Endodermal cell (in vitro differentiated cells): Measurements from ENCODE around the gene CD99. TPM values are rescaled to one million over a fixed set of nuclear protein-coding genes. Genes with fewer than 3 reads are reported as not detected.

Experiments used
- DNase-seq: peaks from one replicate; pipeline ENCODE4 v3.0.0-alpha.2; 2017
- H3K27ac ChIP-seq: 2 replicates; pipeline ENCODE4 v1.5.1; 2013; ENCODE audit warnings: mild to moderate bottlenecking, low read depth, low read length, moderate library complexity
- H3K27me3 ChIP-seq: 2 replicates; pipeline ENCODE4 v1.6.1; 2013; ENCODE audit warnings: mild to moderate bottlenecking, low read length, moderate library complexity; ENCODE audit not compliant: insufficient read depth, control insufficient read depth, poor library complexity, severe bottlenecking
- H3K36me3 ChIP-seq: 2 replicates; pipeline ENCODE4 v1.7.0; 2013; ENCODE audit warnings: mild to moderate bottlenecking, low read length, moderate library complexity; ENCODE audit not compliant: control insufficient read depth, insufficient read depth
- H3K4me1 ChIP-seq: one replicate; pipeline ENCODE4 v1.7.0; 2013; ENCODE audit warnings: low read length; ENCODE audit not compliant: control insufficient read depth, insufficient read depth
- H3K4me3 ChIP-seq: 2 replicates; pipeline ENCODE4 v1.5.1; 2013; ENCODE audit warnings: mild to moderate bottlenecking, low read length, moderate library complexity
- H3K9ac ChIP-seq: 2 replicates; pipeline ENCODE4 v1.6.1; 2013; ENCODE audit warnings: mild to moderate bottlenecking, low read length, moderate library complexity; ENCODE audit not compliant: poor library complexity, severe bottlenecking; ENCODE audit errors: extremely low read depth
- H3K9me3 ChIP-seq: 2 replicates; pipeline ENCODE4 v1.6.1; 2013; ENCODE audit warnings: mild to moderate bottlenecking, low read length, moderate library complexity; ENCODE audit not compliant: control insufficient read depth
- H3K27ac Mint-ChIP-seq: 2 replicates; pipeline ENCODE4 v1.8.0; 2020; ENCODE audit warnings: mixed read lengths
- H3K27me3 Mint-ChIP-seq: 2 replicates; pipeline ENCODE4 v1.8.0; 2021; ENCODE audit warnings: mild to moderate bottlenecking, mixed read lengths; ENCODE audit not compliant: insufficient read depth
- H3K36me3 Mint-ChIP-seq: 2 replicates; pipeline ENCODE4 v1.8.0; 2020; ENCODE audit warnings: low read depth, mixed read lengths
- H3K4me1 Mint-ChIP-seq: 2 replicates; pipeline ENCODE4 v1.8.0; 2020; ENCODE audit warnings: mixed read lengths
- H3K4me3 Mint-ChIP-seq: 2 replicates; pipeline ENCODE4 v1.8.0; 2020; ENCODE audit warnings: mild to moderate bottlenecking, moderate library complexity, mixed read lengths
- H3K9me3 Mint-ChIP-seq: 2 replicates; pipeline ENCODE4 v1.8.0; 2020; ENCODE audit warnings: mild to moderate bottlenecking, mixed read lengths
- CTCF ChIP-seq: fragments of 200-600 bp; sonication (generic); conservative IDR thresholded peaks from 2 replicates; pipeline ENCODE4 v1.5.0; 2021; ENCODE audit warnings: antibody characterized with exemption, mild to moderate bottlenecking
- WGBS, 2 experiments: methylation state at CpG; one replicate each; pipeline versions ENCODE4 v1.1.5 to v1.1.7; 2013; ENCODE audit warnings: missing lambda C conversion rate in 2 of 2, mixed read lengths in 1 of 2; ENCODE audit not compliant: insufficient coverage in 1 of 2, insufficient read length in 1 of 2; 5-methylcytosine and 5-hydroxymethylcytosine counted together
- total RNA-seq, 2 donors: library from RNA; stranded (reverse); fragmentation: NEBNext Ultra II Directional in 1 of 2; extraction: Animal tissue kit (Norgen Biotek cat#: 25700) in 1 of 2; gene quantifications; 2 replicates in 1 of 2; 3 replicates in 1 of 2; pipeline ENCODE4 v1.2.1, GENCODE V29; 2021

The CD99 gene
- total RNA-seq, 2 donors from 2014 or later = 314 to 397 TPM

DNA sequence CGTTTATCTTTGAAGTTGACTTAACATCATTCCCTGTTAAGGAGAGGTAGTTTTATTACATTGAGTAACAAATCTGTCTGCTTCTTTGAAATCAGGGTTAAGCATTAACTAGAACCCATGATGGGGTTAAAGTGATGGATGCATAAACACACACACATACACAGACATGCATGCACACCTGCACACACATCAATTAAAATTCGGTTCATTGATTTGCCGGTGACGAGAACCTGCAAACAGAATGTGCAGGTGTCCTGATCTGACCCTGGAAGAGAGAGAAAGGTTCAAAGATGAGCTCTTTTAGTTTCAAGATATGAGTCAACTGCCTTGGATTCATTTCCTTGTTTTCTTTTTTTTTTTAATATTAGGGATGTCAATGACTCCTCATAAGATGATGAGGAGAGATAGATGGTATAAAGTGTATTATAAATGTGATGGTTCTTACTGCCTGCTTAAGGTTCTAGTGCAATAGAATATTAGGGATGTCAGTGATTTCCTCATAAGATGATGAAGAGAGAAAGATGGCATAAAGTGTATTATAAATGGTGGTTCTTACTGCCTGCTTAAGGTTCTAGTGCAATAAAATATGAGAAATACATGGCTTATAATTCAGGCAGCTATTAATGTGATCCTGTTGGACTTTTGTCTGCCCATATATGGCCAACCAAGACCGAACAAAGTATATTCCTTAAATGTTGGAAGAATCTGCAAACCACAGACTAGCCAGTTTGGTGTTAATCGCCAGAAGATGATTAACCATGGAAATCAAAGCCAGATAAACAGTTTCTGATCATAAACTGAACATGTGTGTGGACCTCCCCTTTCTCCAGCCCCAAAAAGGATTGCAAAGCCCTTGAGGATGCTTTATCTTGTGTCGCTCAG, 14.1 kb upstream of the CD99 start:
- no peaks in the 10 kb centered on the region for H3K4me1 Mint-ChIP-seq
- DNase-seq = no peak
- no peak overlapping the region for H3K27ac Mint-ChIP-seq
- peaks cover 3% of the 10 kb centered on the region for H3K9me3 Mint-ChIP-seq
- Histone ChIP-seq H3K9ac (no peak overlapping the region), H3K36me3 (no peaks in the 10 kb centered on the region), H3K4me1 (no peaks in the 10 kb centered on the region), H3K9me3 (no peaks in the 10 kb centered on the region), H3K4me3 (no peak overlapping the region), H3K27ac (no peak overlapping the region), H3K27me3 (no peaks in the 10 kb centered on the region)
- no peak overlapping the region for H3K4me3 Mint-ChIP-seq
- WGBS, 2 experiments = 94 to 100% methylated on average over 6 to 7 of the region's 7 CpGs
- no peak for TF ChIP-seq CTCF
- H3K27me3 Mint-ChIP-seq = peaks cover 2% of the 10 kb centered on the region
- peaks cover 3% of the 10 kb centered on the region for H3K36me3 Mint-ChIP-seq

DNA sequence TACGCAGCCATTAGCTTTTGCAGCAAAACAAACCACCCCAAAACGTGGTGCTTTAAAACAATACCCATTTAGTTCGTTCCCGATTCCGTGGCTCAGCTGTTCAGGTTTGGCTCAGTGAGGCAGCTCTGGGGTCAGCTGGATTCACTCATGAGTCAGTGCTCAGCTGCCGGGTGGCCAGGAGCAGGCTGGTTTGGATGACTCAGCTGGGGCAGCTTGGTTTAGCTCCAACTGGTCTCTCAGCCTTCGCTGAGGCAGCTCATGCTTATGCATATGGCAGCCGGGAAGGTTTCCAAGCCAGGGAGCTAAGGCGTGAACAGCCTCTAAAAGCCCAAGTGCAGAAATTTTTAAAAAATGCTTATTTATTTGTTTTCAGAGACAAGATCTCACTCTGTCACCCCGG, 13.3 kb upstream of the CD99 start:
- Histone ChIP-seq H3K9me3 (no peaks in the 10 kb centered on the region), H3K9ac (no peak overlapping the region), H3K4me1 (no peaks in the 10 kb centered on the region), H3K27me3 (no peaks in the 10 kb centered on the region), H3K36me3 (no peaks in the 10 kb centered on the region), H3K4me3 (no peak overlapping the region), H3K27ac (no peak overlapping the region)
- WGBS, 2 experiments = 79 to 90% methylated on average over 9 to 10 of the region's 10 CpGs
- Mint-ChIP-seq H3K36me3 (peaks cover 3% of the 10 kb centered on the region), H3K9me3 (peaks cover 3% of the 10 kb centered on the region), H3K4me1 (no peaks in the 10 kb centered on the region), H3K27ac (no peak overlapping the region), H3K27me3 (peaks cover 2% of the 10 kb centered on the region), H3K4me3 (no peak overlapping the region)
- TF ChIP-seq CTCF = no peak
- peak; percentile 66 for DNase-seq

DNA sequence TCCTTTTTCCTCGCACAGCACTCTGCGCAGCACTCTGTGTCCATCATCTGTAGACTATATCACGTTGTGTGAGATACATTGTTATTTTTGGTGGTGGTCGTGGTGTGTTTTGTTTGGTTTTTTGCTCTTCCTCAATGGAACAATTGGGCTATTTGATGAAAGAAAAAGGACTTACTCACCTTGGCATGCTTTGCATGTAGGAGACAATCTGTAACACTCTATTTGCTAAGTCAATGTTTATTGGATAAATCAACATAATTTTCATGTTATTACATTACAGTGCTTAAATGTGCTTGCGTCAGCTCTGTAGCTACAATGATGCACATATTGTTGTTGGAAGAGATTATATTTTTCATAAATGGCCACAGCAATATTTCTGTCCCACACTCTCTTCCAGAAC, 12.5 kb upstream of the CD99 start:
- Histone ChIP-seq H3K4me1 (no peaks in the 10 kb centered on the region), H3K9me3 (no peaks in the 10 kb centered on the region), H3K9ac (no peak overlapping the region), H3K36me3 (no peaks in the 10 kb centered on the region), H3K27ac (no peak overlapping the region), H3K4me3 (no peak overlapping the region), H3K27me3 (no peaks in the 10 kb centered on the region)
- Mint-ChIP-seq H3K9me3 (peaks cover 3% of the 10 kb centered on the region), H3K4me3 (no peak overlapping the region), H3K4me1 (no peaks in the 10 kb centered on the region), H3K27ac (no peak overlapping the region), H3K36me3 (peaks cover 3% of the 10 kb centered on the region), H3K27me3 (peaks cover 2% of the 10 kb centered on the region)
- no peak for TF ChIP-seq CTCF
- DNase-seq = no peak
- 93 to 100% methylated on average over 1 to 5 of the region's 5 CpGs for WGBS, 2 experiments
